SK-N-SH (cell line): ENCODE results near the gene ASB7.

Experiments used
- CHD2 ChIP-seq: fragments of 150-350 bp; IDR thresholded peaks from 2 replicates; pipeline ENCODE4 v1.6.1; 2018; ENCODE audit warnings: low read length; ENCODE audit not compliant: partially characterized antibody
- CTCF ChIP-seq: fragments of 200-600 bp; sonication (generic); IDR thresholded peaks from 2 replicates; pipeline ENCODE4 v1.6.1; 2017; ENCODE audit warnings: antibody characterized with exemption, mild to moderate bottlenecking, moderate library complexity
- EP300 ChIP-seq, 2 experiments: IDR thresholded peaks; 2 replicates each; pipeline versions ENCODE4 v1.4.0 to v1.6.1; 2012; ENCODE audit warnings: borderline replicate concordance in 1 of 2, low read depth in 1 of 2, low read length in 1 of 2

GRCh38 chr15:100653608-100654007 is 51.2 kb downstream of the ASB7 start:
- TF ChIP-seq CTCF = no peak
- TF ChIP-seq EP300 (IDR thresholded peaks at IDR 0.05; ENCODE audit: borderline replicate concordance in 1 of 2, low read depth in 1 of 2, low read length in 1 of 2) = no peak
- no peak for TF ChIP-seq CHD2
